Right lobe of liver (tissue), 6 donors: ENCODE measurements around the gene DAO. TPM values are rescaled to one million over a fixed set of nuclear protein-coding genes. Genes with fewer than 3 reads are reported as not detected.

Experiments used
- ATAC-seq, 4 donors: fragments of 200-7000 bp; cut with Tn5 transposase; one replicate each; pipeline ENCODE4 v1.9.1; 2020; ENCODE audit warnings: mild to moderate bottlenecking in 4 of 4, moderate library complexity in 4 of 4
- DNase-seq, 3 donors: peaks; one replicate each; pipeline ENCODE4 v3.0.0-alpha.2; 2020
- H3K27ac ChIP-seq, 3 donors: fragments of 200-600 bp; one replicate each; pipeline ENCODE4 v1.8.0; 2022
- H3K27me3 ChIP-seq, 2 donors: fragments of 200-600 bp; one replicate each; pipeline ENCODE4 v1.8.0; 2022
- H3K36me3 ChIP-seq, 4 donors: fragments of 200-600 bp; sonication (generic) in 1 of 4; one replicate each; pipeline versions ENCODE4 v1.5.1 to v1.8.0; 2017 to 2022; ENCODE audit warnings: control low read depth in 1 of 4
- H3K4me1 ChIP-seq, 4 donors: fragments of 200-600 bp; sonication (generic) in 1 of 4; one replicate each; pipeline versions ENCODE4 v1.5.1 to v1.8.0; 2017 to 2022; ENCODE audit warnings: control low read depth in 1 of 4
- H3K4me3 ChIP-seq, 3 donors: fragments of 200-600 bp; one replicate each; pipeline ENCODE4 v1.8.0; 2022
- H3K9me3 ChIP-seq, 4 donors: fragments of 200-600 bp; sonication (generic) in 1 of 4; one replicate each; pipeline versions ENCODE4 v1.5.1 to v1.8.0; 2017 to 2022; ENCODE audit warnings: control low read depth in 1 of 4
- CTCF ChIP-seq, 4 donors: fragments of 200-600 bp in 3 of 4; fragments of 450-650 bp in 1 of 4; IDR thresholded peaks; one replicate each; pipeline versions ENCODE4 v1.5.1 to v1.8.0; 2016 to 2022; ENCODE audit warnings: antibody characterized with exemption in 4 of 4, mild to moderate bottlenecking in 2 of 4
- POLR2A ChIP-seq: fragments of 450-650 bp; IDR thresholded peaks from one replicate; pipeline ENCODE4 v1.6.1; 2017; ENCODE audit warnings: antibody characterized with exemption, mild to moderate bottlenecking
- WGBS: methylation state at CpG from one replicate; pipeline ENCODE4 v1.1.6; 2018; ENCODE audit warnings: low coverage, low lambda C conversion rate; ENCODE audit not compliant: insufficient coverage; ENCODE audit errors: missing lambda C conversion rate; 5-methylcytosine and 5-hydroxymethylcytosine counted together
- intact Hi-C, 2 donors: fragments of 100-400 bp; cut with DNase I; formaldehyde crosslinking; loops; one replicate each; pipeline versions ENCODE4 v1.11.2 to v1.14.1; 2022
- microRNA counts: library from miRNA; unstranded; fragments of <30 nt; microRNA quantifications from one replicate; lab custom pipeline; 2016
- microRNA-seq, 2 donors: library from miRNA; unstranded; fragments of <30 nt; microRNA quantifications; one replicate each; pipeline ENCODE4, GENCODE V29; 2019 to 2020
- small RNA-seq, 2 experiments: library from RNA; depleted of rRNA; stranded (forward); fragments of <200 nt; gene quantifications; one replicate each; pipeline ENCODE3, GENCODE V24; 2016
- total RNA-seq, 6 experiments: library from RNA; depleted of rRNA in 2 of 6; stranded (reverse); fragments of >200 nt in 2 of 6; fragmentation: NEBNext Ultra II Directional in 3 of 6; extraction: Animal tissue kit (Norgen Biotek cat#: 25700) in 3 of 6; gene quantifications; one replicate each; pipeline versions ENCODE4 v1.1.0 to v1.2.4, GENCODE V29; 2016 to 2023
- donor health status: DM: no; HTN: yes; CAD: no.
- donor health status: DM: no; HTN: no; CAD: no.
- donor health status: DM: no; HTN: no; CAD: no.
- donor health status: DM: no; HTN: yes; CAD: no.
- donor health status: DM: no; HTN: yes; CAD: no.

DAO gene
- total RNA-seq, 6 experiments from 2014 or later: 26.7 to 70.2 (median 45.0) TPM

GRCh38 chr12:108948367-108948766, 68.5 kb downstream of the DAO start:
- intact Hi-C loops: loop anchor here in 1 of 2 donors (10.0 kb wide), 1 partner anchor 54 kb away; no protein-coding TSS in a partner anchor
- Histone ChIP-seq H3K4me3 (no peak overlapping the region), H3K4me1 (peaks cover 0 to 5% (median 3%) of the 10 kb centered on the region in 4 donors), H3K27me3 (no peaks in the 10 kb centered on the region), H3K27ac (no peak overlapping the region), H3K36me3 (no peaks in the 10 kb centered on the region), H3K9me3 (no peaks in the 10 kb centered on the region)
- DNase-seq (no peak), ATAC-seq (no peak)
- TF ChIP-seq POLR2A: no peak
- no peak for TF ChIP-seq CTCF (IDR thresholded peaks at IDR 0.05)

- TF ChIP-seq CTCF (IDR thresholded peaks at IDR 0.05) (no peak), POLR2A (no peak)
- intact Hi-C loops: loop anchor here in 1 of 2 donors (10.0 kb wide), 1 partner anchor 55 kb away; no protein-coding TSS in a partner anchor
Measured at GRCh38 chr12:108949976-108950375, 70.1 kb downstream of the DAO start.

More at GRCh38 chr12:108949976-108950375, 70.1 kb downstream of the DAO start:
- ATAC-seq: no peak
- Histone ChIP-seq H3K4me1 (peaks cover 0 to 5% (median 3%) of the 10 kb centered on the region in 4 donors), H3K27ac (no peak overlapping the region), H3K36me3 (no peaks in the 10 kb centered on the region), H3K4me3 (no peak overlapping the region), H3K9me3 (no peaks in the 10 kb centered on the region), H3K27me3 (no peaks in the 10 kb centered on the region)
- DNase-seq: no peak
- no CpG with 5 or more reads among the region's 1 CpG for WGBS

MicroRNA genes within 50 kb of the gene (microRNA counts, 767-probe panel; counts per million panel counts)
- 237 counts per million for microRNA hsa-miR-619 (lab: Ali Mortazavi, UCI)

Small RNAs within 50 kb of the gene (microRNA-seq; reads per million reads assigned to microRNA genes)
- 0 reads per million in 2 donors for gene MIR619

Small RNAs within 50 kb of the gene (small RNA-seq; reads per million reads assigned to genes)
- gene MIR619 (0 reads per million in 2 experiments), gene RNU6-361P (0 reads per million in 2 experiments)

Other genes with a start within 250 kb of the DAO start
- 1 to 10 TPM; 1.5 to 6.0 (median 3.1) TPM for gene SELPLG, start 246.2 kb upstream of the DAO start, total RNA-seq
- gene CORO1C, start 148.6 kb upstream of the DAO start, total RNA-seq: 100 to 1,000 TPM in 1 of 6 experiments, 10 to 100 TPM in 5; 36.6 to 100 (median 57.5) TPM
- gene SSH1, start 22.5 kb upstream of the DAO start, total RNA-seq: 10 to 100 TPM in 5 of 6 experiments, 1 to 10 TPM in 1; 9.8 to 17.6 (median 15.7) TPM
- not detected for gene SVOP, start 141.0 kb downstream of the DAO start, total RNA-seq
- gene USP30, start 172.5 kb downstream of the DAO start, total RNA-seq: 10 to 100 TPM in 3 of 6 experiments, 1 to 10 TPM in 3; 6.4 to 17.6 (median 11.0) TPM
- gene ALKBH2, start 213.4 kb downstream of the DAO start, total RNA-seq: 10 to 100 TPM in 4 of 6 experiments, 1 to 10 TPM in 2; 6.1 to 19.3 (median 17.1) TPM
- 10 to 100 TPM; 16.3 to 42.7 (median 21.2) TPM for gene UNG, start 217.5 kb downstream of the DAO start, total RNA-seq
- gene ACACB, start 236.5 kb downstream of the DAO start, total RNA-seq: 100 to 1,000 TPM; 107 to 237 (median 187) TPM